Activated CD4-positive, alpha-beta T cell treated with anti-CD3 and anti-CD28 coated beads, Interleukin-2, amount 50 U/mL, for 4 hours (primary cell): Measurements from ENCODE around the gene FAM228B.
"Not testable (repeated sequence)": the region's sequence is repeated elsewhere in the genome, so short reads cannot be mapped to it uniquely, and the experiment has no call there.

Experiments
- DNase-seq, 2 experiments: peaks; one replicate each; pipeline ENCODE4 v3.0.0-alpha.2; 2020

Gene FAM228B

DNA sequence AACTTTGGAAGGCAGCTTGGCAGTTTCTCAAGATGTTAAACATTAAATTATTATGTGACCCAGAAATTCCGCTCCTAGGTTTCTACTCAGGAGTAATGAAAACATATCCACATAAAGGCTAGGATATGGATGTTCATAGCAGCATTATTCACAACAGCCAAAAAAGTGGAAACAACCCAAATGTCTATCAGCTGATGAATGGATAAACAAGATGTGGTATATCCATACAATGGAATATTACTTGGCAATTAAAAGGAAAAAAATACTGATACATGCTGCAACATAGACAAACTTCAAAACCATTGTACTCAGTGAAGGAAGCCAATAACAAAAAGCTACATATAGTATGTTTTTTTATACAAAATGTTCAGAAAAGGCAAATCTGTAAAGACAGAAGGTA lies 39.2 kb downstream of the FAM228B start:
- DNase-seq: no peak

DNA sequence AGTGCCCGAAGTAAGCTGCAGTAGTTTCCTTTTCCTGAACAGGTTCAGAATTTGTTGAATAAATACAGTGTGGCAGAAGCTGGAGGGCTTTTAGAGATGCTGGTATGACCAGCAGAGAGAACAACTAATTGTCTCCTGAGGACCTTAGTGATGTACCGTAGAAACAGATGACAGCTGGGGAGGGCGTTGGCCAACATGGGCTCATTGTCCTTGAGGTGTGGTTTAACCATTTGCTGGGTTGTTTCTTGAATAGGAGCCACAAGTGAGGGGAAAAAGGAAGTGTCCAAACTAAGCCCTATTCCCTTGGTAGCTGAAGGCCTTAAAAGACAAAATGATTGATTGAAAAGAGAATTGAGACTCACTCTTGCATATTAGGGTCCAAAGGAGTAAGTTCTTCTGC lies 39.9 kb downstream of the FAM228B start:
- no peak for DNase-seq

DNA sequence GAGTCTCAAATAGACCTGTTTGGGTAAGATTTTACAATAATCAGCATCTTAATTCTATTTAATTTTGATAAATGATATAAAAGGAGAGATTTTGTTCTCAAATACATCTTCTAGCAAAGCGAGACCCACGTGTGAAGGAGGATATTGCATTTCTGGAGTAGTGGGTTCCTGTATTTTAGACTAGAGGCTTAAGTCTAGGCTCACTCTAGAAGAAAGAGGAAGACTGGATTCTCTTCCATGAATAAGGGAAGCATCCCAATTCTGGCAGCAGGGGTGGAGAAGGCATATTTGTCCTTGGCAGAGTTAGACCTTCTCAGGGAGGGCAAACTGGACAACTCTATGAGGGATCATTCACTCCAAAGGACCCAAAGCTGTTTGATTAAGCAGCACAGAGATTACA lies 40.3 kb downstream of the FAM228B start:
- no peak for DNase-seq

DNA sequence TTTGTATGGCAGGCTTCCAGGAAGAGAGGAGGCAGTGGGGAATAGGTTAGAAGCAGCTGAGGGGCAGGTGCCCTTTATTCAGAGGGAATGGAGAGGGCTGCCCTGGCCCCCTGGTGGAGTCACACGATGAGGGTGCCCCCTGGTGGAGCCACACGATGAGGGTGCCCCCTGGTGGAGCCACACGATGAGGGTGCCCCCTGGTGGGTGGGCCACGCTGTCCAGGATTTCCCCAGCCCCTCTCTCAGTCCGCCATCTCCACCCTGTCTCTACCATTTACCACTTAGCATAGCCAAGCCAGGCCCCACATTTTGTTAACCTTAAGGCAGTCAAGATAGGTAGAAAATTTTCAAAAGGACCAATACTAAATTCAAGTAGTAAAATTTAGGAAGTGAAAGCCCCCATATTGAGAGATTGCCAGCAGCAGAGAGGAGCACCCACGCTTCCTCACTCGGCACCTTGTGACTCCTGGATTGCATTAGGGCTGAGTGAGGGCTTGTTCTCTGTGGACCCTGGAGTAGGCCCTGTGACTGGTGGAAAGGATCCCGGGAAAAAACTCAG lies 41.2 kb downstream of the FAM228B start:
- peak; percentile 14 to 20 for DNase-seq

DNA sequence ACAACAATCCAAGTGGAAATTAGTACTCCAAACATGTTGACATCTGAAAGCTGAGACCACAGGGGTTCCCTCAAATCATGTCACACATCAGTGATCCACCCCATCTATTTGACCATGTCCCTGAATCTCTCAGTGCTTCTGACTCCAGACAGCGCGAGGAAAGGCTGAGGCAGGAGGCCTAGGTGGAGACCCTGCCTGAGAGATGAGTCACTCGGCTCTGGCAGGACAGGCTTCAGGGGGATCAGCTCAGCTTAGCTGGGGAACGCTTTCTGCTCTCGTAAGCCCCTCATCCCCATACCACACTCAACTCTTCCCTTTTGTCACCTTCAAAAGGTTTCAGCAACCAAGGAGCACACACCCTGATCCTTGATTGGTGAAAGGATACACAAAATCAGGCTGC lies 45.8 kb downstream of the FAM228B start:
- DNase-seq: no peak

DNA sequence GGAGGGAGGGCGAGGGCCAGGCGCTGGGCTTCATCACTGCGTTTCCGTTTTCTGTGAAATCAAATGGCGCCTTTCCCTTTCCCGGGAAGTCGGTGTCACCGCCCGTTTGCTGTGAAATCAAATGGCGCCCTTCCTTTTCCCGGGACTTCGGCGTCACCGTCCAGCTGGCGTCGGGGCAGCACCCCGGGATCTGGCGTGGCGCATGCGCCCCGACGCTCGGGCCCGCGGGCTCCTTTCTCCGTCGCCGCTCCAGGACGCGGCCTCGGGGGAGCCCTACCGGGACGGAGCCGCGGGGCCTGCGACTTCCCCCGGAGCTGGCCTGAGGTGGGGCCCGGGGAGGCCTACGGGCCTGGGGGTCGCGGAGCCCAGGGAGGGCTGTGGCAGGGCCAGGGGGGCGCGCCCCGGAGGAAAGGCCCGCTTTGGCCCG lies 51.6 kb downstream of the FAM228B start, which contains the start of gene FAM228A:
FAM228A (plus strand) TSS at position 203 of the 427 bp plus-strand sequence. CDS start 428 bp downstream, outside the sequence.
- DNase-seq: no peak

DNA sequence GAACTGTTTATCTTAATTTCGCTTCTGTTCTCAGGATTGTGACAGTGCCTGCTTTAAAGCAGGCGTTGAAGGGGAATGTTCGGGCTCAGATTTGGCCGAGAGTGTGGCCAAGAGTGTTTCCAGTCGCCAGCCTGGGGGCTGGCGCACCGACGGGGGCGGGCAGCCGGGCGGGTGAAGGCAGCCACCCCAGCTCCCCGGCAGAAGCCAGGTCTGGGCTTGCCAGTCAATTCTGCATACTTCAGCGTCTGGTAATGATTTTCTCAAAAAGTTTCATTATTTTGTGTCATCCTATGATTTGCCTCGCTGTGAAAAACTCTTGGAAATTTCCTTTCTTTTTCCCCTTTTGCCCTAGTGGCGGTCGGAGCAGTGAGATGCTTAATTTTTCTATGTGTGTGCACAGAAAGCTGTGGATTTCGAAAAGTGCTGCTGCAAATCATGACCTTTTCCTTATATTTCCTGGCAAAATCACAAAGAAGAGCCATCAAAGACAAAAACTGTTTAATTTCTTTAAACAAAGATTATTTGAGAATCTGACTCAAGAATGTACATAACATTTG lies 52.4 kb downstream of the FAM228B start:
- DNase-seq: no peak

DNA sequence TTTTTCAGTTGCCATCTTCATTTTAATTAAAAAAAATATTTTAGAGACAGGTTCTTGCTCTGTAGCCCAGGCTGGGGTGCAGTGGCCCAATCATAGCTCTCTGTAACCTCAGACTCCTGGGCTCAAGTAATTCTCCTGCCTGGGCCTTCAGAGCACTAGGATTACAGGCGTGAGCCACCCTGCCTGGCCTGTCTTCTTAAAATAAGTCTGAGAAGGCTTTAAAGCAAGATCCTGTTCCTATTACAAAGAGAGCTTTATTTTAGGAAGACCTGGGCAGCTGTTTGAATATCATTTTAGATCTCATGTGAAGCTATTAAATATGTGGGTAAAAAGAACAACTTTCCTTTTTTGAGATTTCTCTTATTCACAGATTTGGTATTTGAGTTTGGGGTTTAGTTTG lies 53.1 kb downstream of the FAM228B start:
- no peak for DNase-seq

DNA sequence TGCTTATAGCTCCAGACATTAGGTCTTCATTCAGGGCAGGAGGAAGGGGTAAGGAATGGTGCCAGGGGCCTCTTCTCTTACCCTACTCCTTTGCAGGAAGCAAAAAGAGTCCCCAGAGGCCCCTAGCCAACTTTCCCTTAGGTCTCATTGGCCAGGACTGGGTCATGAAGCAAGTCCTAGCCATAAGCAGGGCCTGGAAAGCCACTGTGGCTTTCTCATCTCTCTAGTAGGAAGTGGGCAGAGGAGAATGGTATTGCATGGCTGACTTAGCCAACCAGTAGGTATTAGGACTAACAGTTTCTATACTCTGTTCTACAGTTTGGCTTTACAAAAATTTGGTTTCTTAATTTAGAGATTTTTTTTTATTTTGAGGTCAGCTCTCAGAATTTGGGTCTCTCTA lies 56.4 kb downstream of the FAM228B start:
- no peak for DNase-seq

DNA sequence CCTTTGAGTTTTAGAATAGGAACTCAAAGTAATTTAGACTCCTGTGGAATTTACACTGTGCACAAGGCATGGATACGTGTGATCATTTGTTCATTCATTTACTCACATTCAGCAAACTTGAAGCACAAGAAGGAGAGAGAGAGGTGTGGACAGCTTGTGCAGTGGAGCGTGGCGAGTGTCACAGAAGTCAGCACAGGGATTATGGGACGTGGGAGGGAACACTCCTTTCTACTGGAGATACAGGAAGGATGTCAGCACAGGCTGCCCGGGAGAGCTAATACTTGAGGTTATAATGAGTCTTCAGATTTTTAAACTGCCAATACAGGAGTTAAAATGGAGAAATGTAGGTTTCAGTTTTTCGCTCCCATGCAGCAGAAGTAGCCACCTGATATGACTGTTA lies 58.6 kb downstream of the FAM228B start:
- no peak for DNase-seq

DNA sequence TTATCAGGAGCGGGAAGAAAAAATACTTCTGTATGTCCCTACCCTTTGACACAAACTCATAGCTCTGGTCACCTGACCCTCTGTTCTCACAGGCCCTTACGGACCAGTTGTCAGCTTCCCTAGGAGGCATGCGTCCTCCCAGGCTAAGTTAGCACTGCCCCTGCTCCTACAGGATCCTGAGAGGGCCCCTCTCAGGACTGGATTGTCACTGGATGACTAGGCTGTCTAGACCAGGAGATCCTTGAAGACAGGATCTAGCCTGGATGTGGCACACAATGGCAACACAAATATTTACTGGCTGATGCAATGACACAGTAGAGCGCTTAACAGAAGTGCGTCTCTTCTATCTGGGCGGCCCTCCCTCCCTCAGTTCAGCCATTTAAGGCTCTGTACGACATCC lies 59.2 kb downstream of the FAM228B start:
- DNase-seq: no peak

DNA sequence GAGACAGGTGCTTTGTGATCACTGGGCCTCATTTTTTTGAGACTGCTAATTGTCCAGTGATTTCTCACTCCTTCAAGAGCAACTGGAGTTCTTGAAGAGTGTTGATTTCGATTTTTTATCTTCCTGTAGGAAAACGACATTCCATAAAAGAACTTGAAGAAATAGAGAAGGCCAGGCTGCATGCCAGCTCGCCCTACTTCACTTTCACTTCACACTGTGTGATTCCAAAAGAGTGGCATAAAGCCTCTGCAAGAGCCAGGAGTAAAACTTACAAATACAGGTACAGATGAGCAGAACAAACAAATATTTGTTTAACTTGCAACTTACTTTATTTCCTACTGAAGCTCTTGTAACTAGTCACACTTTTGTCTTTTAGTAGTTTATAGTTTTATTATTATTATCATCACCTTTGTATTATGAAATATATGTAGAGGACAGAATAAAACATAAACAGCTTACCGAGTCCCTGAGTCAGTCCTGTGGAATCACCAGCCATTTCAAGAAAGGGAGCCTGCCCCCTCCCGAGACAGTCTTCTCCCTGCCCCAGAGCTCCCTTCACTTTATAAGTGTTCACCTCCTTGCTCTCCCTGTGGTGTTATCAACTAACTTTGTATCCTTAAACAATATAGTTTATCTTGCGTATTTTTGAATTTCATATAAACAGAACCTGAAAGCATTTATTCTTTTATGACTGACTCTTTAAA lies 60.2 kb downstream of the FAM228B start:
- no peak for DNase-seq

DNA sequence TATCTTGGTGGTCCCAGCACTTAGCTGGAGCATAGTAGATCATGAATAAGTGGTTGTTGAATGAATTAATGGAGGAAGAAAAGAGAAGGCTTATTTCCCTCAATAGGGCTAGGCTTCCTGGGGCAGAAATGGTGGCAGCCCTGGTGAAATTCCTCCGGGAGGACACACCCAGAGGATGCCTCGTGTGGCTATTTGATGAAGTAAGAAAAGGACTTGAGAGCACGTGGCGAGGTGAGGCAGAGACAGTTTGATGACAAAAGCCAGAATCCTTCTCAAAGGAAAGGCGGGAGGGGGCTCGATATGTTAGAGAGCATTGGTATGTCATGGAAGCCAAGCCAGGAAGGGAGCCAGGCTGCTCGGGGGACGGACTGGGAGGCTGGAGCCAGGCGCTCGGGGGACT lies 66.3 kb downstream of the FAM228B start:
- DNase-seq: no peak

DNA sequence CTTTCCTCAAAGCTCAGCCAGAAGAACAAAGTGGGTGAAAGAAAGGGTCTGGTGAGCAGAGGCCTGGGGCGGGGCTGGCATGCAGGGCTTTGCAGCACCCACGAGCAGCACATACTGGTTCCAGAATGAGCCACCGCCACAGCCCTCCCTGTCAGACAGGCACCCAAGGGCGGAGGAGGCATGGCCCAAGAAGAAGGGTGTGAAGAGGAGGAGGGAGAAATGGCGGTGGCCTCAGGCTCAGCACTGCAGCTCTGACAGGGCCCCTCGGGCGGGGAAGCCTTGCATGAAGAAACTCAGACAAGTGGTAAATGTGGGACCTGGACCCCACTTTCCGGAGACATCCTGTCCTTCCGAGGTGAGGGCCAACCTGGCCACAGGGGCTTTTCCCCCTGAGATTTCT lies 67.2 kb downstream of the FAM228B start:
- DNase-seq: no peak

DNA sequence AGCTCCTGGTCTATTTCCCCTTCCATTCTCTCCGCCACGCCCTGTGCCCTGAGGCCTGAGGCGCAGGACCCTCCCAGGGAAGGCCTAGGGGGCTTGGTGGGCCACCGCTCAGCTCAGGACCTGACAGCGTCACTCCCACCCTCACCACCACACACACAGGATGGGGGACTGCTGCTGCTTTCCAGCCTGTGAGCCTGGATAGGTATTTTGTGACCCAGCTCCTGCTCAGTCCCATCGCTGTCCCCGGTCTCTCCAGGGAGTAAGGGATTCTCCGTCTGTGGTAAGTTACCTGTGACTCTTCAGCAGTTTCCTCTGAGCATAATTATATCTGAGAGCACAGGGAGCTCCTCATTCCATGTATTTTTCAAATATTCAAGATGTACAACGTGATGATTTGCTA lies 67.9 kb downstream of the FAM228B start:
- DNase-seq: no peak

DNA sequence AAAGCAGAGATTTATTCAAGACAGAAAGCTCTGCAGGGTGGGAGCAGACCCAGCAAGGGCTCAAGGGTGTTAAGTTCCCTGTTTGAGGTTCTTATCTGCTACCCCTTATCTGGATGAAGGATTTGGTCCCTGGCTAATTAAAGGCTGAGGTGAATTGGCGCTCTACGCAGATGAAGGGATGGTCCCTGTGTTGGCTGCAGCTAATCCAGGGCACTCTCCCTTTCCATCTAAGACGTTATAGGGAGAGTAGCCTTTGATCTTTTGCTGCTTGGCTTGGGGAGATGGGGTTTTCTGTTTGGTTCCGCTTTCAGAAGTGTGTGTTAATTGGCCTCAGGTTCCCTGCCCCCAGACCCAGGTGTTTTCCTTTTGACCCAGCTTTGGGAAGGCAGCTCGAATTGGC lies 68.6 kb downstream of the FAM228B start:
- no peak for DNase-seq

DNA sequence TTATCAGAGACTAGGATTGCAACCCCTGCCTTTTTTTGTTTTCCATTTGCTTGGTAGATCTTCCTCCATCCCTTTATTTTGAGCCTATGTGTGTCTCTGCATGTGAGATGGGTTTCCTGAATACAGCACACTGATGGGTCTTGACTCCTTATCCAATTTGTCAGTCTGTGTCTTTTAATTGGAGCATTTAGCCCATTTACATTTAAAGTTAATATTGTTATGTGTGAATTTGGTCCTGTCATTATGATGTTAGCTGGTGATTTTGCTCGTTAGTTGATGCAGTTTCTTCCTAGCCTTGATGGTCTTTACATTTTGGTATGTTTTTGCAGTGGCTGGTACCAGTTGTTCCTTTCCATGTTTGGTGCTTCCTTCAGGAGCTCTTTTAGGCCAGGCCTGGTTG lies 73.9 kb downstream of the FAM228B start:
- DNase-seq: not testable (repeated sequence)

DNA sequence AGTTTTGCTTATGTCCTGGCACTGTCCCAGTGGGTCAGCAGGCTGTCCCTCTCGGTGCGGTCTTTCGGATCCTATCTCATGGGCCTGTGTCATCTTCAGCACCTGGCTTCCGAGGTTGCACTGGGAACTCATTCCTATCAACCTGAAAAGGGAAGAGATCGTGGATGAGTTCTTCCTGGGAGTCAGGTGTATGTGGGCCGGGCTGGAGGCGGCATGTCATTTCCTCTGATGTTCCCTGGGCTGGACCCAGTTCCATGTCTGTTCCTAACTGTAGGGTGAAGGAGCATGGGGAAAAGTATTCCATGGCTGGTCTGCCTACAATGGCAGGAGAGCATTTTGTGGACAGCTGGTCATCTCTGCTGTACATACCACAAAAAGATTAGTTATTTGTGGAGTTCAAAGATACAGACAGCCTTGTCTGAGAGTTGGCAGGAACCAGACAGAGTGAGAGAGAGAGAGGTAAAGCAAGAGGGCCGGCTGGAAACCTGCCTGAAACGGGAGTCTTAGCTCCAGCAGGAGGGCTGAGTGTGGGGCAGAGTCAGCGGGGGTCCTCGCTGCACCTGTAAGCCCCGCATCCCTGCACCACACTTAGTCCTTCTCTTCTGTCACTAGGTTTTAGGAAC lies 76.8 kb downstream of the FAM228B start:
- no peak for DNase-seq

DNA sequence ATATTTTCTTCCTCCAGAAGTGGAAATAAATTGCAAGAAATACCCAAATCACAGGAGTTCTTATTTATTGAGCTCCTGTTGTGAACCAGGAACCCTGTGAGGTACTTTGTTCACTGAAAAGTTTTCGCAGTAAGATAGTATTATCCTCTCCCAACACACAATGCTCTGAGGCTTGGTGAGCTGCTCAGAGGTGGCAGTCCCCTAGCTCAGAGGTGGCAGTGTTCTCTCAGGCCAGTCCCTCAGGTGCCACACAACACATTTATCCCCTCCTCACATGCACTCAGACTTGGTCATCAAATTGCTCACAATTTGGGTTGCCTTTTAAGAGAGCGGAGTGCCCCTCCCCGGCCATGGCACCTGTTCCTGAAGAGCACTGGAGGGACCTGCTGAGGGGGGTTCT lies 77.5 kb downstream of the FAM228B start:
- DNase-seq: no peak

DNA sequence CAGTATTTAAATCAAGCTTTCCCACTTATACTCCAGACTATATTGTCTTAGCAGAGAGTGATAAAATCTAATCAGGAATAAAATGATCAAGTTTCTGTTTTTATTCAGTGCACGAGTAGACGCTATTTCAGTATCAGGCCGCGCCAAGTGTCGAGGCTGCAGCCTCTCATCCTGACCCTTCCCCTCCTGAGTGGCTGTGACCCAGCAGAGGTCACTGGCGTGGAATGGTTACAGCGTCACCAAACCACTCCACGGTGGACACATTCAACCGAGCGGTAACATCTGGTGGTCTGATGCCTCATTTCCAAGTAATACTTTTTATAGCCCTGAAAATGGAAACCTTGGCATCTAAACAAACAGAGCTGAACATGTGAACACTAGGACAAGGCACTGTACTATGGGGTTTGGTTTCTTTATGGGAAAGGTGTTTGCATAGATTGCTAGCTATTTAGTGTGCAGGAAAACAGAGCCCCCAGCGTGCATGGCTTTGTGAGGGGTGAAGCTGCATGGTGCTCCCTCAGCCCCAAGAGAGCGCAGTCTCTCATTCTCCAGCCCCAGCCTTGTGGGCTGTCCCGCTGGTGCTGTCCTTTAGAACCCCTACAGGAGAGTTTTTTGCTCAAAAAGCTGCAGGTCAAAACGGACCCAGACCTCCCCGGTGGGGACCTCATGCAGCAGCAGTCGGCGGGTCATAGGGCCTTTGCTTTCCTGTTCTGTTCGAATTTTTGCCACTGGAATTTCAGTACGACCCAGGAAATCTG lies 79.9 kb downstream of the FAM228B start:
- DNase-seq: no peak

DNA sequence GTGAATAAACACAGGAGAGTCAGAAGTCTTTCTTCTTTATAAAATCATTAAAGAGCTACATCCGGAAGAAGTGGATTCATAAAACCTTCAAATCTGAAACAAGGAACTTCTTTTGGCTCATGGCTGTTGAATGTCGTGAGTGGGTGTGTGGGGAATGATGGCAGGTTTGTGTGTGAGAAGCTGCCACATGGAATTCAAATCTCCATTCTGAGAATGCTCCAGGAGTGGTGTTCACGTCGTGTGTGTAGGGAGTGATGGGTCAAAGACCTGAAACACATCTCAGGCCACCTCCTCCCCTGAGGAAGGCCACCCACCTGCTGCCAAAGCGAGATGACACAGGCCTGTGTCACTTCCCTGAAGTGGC lies 80.5 kb downstream of the FAM228B start:
- no peak for DNase-seq

DNA sequence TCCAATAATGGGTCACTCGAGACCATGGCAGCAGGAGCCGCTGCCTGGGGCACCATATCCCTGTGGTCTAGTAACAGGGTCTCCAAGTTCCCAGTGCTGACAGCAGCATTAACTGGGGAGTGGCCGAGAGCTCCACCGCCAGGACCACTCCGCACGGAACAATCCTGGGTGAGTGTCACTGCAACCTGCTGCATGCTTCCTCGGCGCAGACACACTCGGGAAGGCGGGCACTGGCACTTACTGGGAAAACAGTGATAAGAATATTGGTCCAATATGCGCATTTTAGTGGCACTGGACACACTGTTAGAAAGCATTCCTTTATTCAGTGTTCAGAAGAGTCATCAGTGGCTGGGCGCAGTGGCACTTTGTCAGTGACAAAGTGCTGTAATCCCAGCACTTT lies 81.2 kb downstream of the FAM228B start:
- no peak for DNase-seq

DNA sequence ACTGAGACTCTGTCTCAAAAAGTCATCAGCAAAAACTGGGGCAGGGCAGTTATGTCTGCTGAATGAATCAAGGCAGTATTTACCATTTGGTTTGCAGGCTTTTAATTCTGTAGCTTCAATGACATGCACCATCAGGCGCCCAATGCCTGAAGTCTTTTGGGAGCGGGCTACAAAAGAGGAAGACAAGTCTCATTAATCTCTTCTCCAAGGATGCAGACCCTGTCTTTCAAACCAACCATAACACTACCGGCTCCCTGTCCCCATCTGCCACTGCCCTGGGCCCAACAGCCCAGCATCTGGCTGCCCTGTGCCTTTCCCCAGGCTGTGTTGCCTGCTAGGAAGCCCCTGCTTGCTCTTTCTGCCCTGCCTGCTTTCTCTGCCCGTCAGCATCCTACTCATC lies 81.9 kb downstream of the FAM228B start:
- DNase-seq: no peak

DNA sequence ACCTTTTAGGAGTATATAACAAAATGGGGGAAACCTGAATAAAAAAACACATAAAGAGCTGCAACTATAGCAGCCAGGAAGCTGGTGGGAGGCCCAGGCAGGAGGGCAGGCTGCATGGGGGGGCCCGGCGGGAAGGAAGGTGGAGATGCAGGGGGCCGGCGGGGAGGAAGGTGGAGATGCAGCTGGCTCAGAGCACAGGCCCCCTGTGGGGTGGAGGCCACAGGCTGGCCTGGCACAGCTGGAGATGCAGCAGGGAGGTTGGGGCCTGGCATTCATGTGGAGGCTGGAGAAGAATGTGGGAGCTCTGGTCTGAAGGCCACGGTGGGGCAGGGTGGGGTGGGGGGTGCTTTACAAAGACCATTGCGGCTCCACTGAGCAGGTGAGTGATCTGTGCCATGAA lies 83.0 kb downstream of the FAM228B start:
- DNase-seq: no peak
